Ascending aorta (tissue), 2 donors: ENCODE measurements around the gene TICAM1. TPM values are rescaled to one million over a fixed set of nuclear protein-coding genes. Genes with fewer than 3 reads are reported as not detected.

Source experiments
- DNase-seq, 2 donors: peaks; one replicate each; pipeline ENCODE4 v3.0.0-alpha.2; 2019; ENCODE audit warnings: low spot score in 2 of 2
- H3K27ac ChIP-seq, 2 donors: fragments of 200-600 bp; sonication (generic); one replicate each; pipeline ENCODE4 v1.5.1; 2016 to 2017; ENCODE audit warnings: mild to moderate bottlenecking in 1 of 2
- H3K27me3 ChIP-seq: fragments of 200-600 bp; sonication (generic); one replicate; pipeline ENCODE4 v1.5.1; 2017
- H3K36me3 ChIP-seq, 2 donors: fragments of 200-600 bp; sonication (generic); one replicate each; pipeline ENCODE4 v1.5.1; 2016
- H3K4me1 ChIP-seq, 2 donors: fragments of 200-600 bp; sonication (generic); one replicate each; pipeline ENCODE4 v1.5.1; 2016 to 2017; ENCODE audit warnings: mild to moderate bottlenecking in 1 of 2
- H3K4me3 ChIP-seq, 2 donors: fragments of 200-600 bp; sonication (generic); one replicate each; pipeline ENCODE4 v1.5.1; 2016 to 2017; ENCODE audit warnings: mild to moderate bottlenecking in 1 of 2
- H3K9me3 ChIP-seq, 2 donors: fragments of 200-600 bp; sonication (generic); one replicate each; pipeline ENCODE4 v1.5.1; 2016
- intact Hi-C: fragments of 100-400 bp; cut with DNase I; formaldehyde crosslinking; loops from one replicate; pipeline ENCODE4 v1.15.1; 2023
- total RNA-seq: library from RNA; depleted of rRNA; stranded (reverse); fragments of >200 nt; gene quantifications from one replicate; pipeline ENCODE4 v1.1.0, GENCODE V29; 2016
- TF ChIP-seq, protein P1 (sequence below), 3 experiments: fragments of 200-600 bp in 2 of 3; fragments of 450-650 bp in 1 of 3; sonication (generic) in 2 of 3; IDR thresholded peaks; one replicate each; pipeline ENCODE4 v1.5.1; 2016 to 2019; ENCODE audit warnings: antibody characterized with exemption in 3 of 3, mild to moderate bottlenecking in 1 of 3, moderate library complexity in 1 of 3

The TICAM1 gene
- total RNA-seq, 1 donor from 2014 or later = 20.3 TPM

DNA sequence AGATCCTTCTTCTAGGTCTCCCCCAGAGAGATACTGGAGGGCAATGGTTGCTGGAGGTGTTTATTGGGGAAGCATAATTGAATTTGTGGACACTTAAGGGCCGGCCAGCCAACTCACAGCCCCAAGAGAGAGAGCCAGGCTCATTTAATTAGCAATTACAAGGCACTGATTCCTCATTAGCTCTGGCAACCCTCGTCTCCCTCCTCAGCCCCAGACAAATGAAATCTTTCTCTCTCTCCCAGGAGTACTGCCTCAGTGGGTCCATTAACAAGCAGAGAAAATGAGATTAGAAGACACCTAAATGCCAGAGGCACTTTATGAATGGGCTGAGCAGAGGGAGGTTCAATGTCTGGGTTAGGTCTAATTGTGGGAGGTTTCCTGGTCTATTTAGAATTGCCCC is 58.9 kb downstream of the TICAM1 start:
- DNase-seq = no peak
- H3K9me3 ChIP-seq = no peaks in the 10 kb centered on the region
- no peak overlapping the region for H3K4me3 ChIP-seq
- TF ChIP-seq, protein P1, sequence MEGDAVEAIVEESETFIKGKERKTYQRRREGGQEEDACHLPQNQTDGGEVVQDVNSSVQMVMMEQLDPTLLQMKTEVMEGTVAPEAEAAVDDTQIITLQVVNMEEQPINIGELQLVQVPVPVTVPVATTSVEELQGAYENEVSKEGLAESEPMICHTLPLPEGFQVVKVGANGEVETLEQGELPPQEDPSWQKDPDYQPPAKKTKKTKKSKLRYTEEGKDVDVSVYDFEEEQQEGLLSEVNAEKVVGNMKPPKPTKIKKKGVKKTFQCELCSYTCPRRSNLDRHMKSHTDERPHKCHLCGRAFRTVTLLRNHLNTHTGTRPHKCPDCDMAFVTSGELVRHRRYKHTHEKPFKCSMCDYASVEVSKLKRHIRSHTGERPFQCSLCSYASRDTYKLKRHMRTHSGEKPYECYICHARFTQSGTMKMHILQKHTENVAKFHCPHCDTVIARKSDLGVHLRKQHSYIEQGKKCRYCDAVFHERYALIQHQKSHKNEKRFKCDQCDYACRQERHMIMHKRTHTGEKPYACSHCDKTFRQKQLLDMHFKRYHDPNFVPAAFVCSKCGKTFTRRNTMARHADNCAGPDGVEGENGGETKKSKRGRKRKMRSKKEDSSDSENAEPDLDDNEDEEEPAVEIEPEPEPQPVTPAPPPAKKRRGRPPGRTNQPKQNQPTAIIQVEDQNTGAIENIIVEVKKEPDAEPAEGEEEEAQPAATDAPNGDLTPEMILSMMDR (IDR thresholded peaks at IDR 0.05) = no peak
- no peak overlapping the region for H3K27ac ChIP-seq
- no peaks in the 10 kb centered on the region for H3K4me1 ChIP-seq
- no peaks in the 10 kb centered on the region for H3K36me3 ChIP-seq
- intact Hi-C loops = no loop called here
- H3K27me3 ChIP-seq = no peaks in the 10 kb centered on the region

DNA sequence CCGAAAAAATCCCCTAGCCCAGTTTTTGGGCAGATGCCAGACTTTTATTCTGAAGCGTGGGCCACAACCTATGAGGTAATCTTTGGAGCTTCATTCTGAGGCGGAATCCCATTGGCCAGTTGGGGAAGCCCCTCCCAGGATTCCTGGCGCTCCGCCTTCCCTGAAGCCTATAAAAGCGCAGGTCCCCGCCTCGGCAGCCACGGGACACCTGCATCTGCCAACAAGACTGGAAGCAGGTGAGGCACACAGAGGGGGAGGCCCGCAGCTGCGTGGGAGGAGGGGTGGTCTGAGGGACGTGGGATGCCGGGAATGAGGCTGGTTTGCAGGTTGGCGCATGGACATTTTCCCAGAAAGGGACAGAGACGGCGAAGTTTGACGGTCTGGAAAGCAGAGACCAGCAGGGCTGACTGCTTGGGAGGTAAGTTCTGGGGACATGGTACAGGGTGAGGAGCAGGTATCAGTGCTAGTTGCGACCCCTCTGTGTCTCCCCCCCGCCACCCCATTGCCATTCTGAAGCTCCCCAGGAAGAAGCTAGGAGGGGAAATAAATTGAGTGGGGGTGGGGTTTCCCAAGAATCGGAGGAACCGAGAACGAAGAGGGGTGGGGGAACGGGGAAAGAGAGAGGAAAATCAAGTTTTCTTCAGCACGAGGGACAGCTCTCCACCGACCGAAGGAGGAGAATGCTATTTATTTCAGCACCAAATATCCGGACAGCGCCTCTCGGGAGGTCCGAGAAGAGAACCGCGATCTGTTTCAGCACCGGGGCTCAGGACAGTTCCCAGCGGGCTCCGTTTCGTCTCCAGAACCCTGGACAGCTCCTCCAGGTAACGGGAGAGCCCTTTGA is 62.4 kb downstream of the TICAM1 start:
- H3K36me3 ChIP-seq = no peaks in the 10 kb centered on the region
- TF ChIP-seq, protein P1 (IDR thresholded peaks at IDR 0.05) = no peak
- peak in 1 of 2 donors; percentile 87 for DNase-seq
- no peak overlapping the region for H3K27ac ChIP-seq
- no peak overlapping the region for H3K4me3 ChIP-seq
- intact Hi-C loops = no loop called here
- no peaks in the 10 kb centered on the region for H3K27me3 ChIP-seq
- H3K4me1 ChIP-seq = no peaks in the 10 kb centered on the region
- H3K9me3 ChIP-seq = no peaks in the 10 kb centered on the region

Other genes starting within 250 kb of the TICAM1 start
- gene TNFAIP8L1, start 192.2 kb downstream of the TICAM1 start, total RNA-seq = 0.64 TPM
- 49.0 TPM for gene MYDGF, start 161.4 kb downstream of the TICAM1 start, total RNA-seq
- gene DPP9, start 107.9 kb downstream of the TICAM1 start, total RNA-seq = 72.2 TPM
- 20.2 TPM for gene FEM1A, start 40.0 kb downstream of the TICAM1 start, total RNA-seq
- 84.3 TPM for gene PLIN3, start 36.0 kb upstream of the TICAM1 start, total RNA-seq
- gene ARRDC5, start 71.2 kb upstream of the TICAM1 start, total RNA-seq = 8.6 TPM
- gene UHRF1, start 77.8 kb upstream of the TICAM1 start, total RNA-seq = 0.32 TPM
- 46.0 TPM for gene KDM4B, start 137.4 kb upstream of the TICAM1 start, total RNA-seq